OCI-LY7 (cell line): ENCODE measurements around the gene TBC1D5.

ENCODE experiments used
- EZH2phosphoT487 ChIP-seq: fragments of 200-600 bp; sonication (generic); IDR thresholded peaks from 2 replicates; pipeline ENCODE4 v1.6.1; 2018; ENCODE audit warnings: low read depth, borderline replicate concordance, mild to moderate bottlenecking, mixed run types, antibody characterized with exemption, low read length, moderate library complexity, mixed read lengths
- TF ChIP-seq, protein P1 (sequence below): fragments of 200-600 bp; sonication (generic); conservative IDR thresholded peaks from 2 replicates; pipeline ENCODE4 v1.5.1; 2014; ENCODE audit warnings: mild to moderate bottlenecking, antibody characterized with exemption, low read length, moderate library complexity, mixed read lengths

GRCh38 chr3:17423786-17424536 lies 318.5 kb downstream of the TBC1D5 start:
- TF ChIP-seq, protein P1, sequence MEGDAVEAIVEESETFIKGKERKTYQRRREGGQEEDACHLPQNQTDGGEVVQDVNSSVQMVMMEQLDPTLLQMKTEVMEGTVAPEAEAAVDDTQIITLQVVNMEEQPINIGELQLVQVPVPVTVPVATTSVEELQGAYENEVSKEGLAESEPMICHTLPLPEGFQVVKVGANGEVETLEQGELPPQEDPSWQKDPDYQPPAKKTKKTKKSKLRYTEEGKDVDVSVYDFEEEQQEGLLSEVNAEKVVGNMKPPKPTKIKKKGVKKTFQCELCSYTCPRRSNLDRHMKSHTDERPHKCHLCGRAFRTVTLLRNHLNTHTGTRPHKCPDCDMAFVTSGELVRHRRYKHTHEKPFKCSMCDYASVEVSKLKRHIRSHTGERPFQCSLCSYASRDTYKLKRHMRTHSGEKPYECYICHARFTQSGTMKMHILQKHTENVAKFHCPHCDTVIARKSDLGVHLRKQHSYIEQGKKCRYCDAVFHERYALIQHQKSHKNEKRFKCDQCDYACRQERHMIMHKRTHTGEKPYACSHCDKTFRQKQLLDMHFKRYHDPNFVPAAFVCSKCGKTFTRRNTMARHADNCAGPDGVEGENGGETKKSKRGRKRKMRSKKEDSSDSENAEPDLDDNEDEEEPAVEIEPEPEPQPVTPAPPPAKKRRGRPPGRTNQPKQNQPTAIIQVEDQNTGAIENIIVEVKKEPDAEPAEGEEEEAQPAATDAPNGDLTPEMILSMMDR: no peak
- TF ChIP-seq EZH2phosphoT487: no peak
